Measurements from ENCODE around the gene GNAT1. TPM values are rescaled to one million over a fixed set of nuclear protein-coding genes. Genes with fewer than 3 reads are reported as not detected.
A peak's percentile ranks its signal among the peaks of the same experiment; 100 is the strongest.

GNAT1 gene
- total RNA-seq, 1 donor from 2014 or later: not detected

- H3K9me3 ChIP-seq: no peaks in the 10 kb centered on the region
- peaks cover 45% of the 10 kb centered on the region for H3K4me1 ChIP-seq
- H3K36me3 ChIP-seq: peaks cover 6% of the 10 kb centered on the region
- no peak overlapping the region for H3K4me3 ChIP-seq
- peak; percentile 17 for ATAC-seq
- intact Hi-C loops (cut with DNase I): no loop called here
- DNase-seq: no peak
- no peaks in the 10 kb centered on the region for H3K27me3 ChIP-seq
- TF ChIP-seq CTCF (IDR thresholded peaks at IDR 0.05): no peak
- H3K27ac ChIP-seq: peak overlapping the region; percentile 76
These were observed 19.7 kb upstream of the GNAT1 start for GRCh38 chr3:50171540-50172301.

GRCh38 chr3:50172626-50173220 is 18.7 kb upstream of the GNAT1 start:
- ATAC-seq (no peak), DNase-seq (no peak)
- no peak for TF ChIP-seq CTCF (IDR thresholded peaks at IDR 0.05)
- Histone ChIP-seq H3K9me3 (no peaks in the 10 kb centered on the region), H3K4me1 (peaks cover 40% of the 10 kb centered on the region), H3K27ac (no peak overlapping the region), H3K4me3 (no peak overlapping the region), H3K36me3 (peaks cover 6% of the 10 kb centered on the region), H3K27me3 (no peaks in the 10 kb centered on the region)
- intact Hi-C loops (cut with DNase I): no loop called here

- no peaks in the 10 kb centered on the region for H3K27me3 ChIP-seq
- no peak overlapping the region for H3K27ac ChIP-seq
These were observed 17.5 kb upstream of the GNAT1 start for GRCh38 chr3:50173685-50174516.

GRCh38 chr3:50174517-50174895 is 16.9 kb upstream of the GNAT1 start:
- intact Hi-C loops (cut with DNase I): no loop called here

More at GRCh38 chr3:50173685-50174516, 17.5 kb upstream of the GNAT1 start:
- Histone ChIP-seq H3K4me3 (no peak overlapping the region), H3K36me3 (peaks cover 6% of the 10 kb centered on the region), H3K9me3 (no peaks in the 10 kb centered on the region), H3K4me1 (peaks cover 29% of the 10 kb centered on the region)
- no peak for TF ChIP-seq CTCF (IDR thresholded peaks at IDR 0.05)
- ATAC-seq (peak; percentile 49), DNase-seq (no peak)
- intact Hi-C loops (cut with DNase I): no loop called here

More at GRCh38 chr3:50174517-50174895, 16.9 kb upstream of the GNAT1 start:
- Histone ChIP-seq H3K27ac (no peak overlapping the region), H3K9me3 (no peaks in the 10 kb centered on the region), H3K4me3 (no peak overlapping the region), H3K36me3 (peaks cover 6% of the 10 kb centered on the region), H3K27me3 (no peaks in the 10 kb centered on the region), H3K4me1 (peaks cover 26% of the 10 kb centered on the region)
- ATAC-seq (no peak), DNase-seq (no peak)
- TF ChIP-seq CTCF (IDR thresholded peaks at IDR 0.05): no peak

Measured in upper lobe of right lung (tissue), 1 donor.